ENCODE results near the gene FAM210B. TPM values are rescaled to one million over a fixed set of nuclear protein-coding genes. Genes with fewer than 3 reads are reported as not detected.

Gene FAM210B
- polyA plus RNA-seq, 1 experiment: 40.7 TPM

DNA sequence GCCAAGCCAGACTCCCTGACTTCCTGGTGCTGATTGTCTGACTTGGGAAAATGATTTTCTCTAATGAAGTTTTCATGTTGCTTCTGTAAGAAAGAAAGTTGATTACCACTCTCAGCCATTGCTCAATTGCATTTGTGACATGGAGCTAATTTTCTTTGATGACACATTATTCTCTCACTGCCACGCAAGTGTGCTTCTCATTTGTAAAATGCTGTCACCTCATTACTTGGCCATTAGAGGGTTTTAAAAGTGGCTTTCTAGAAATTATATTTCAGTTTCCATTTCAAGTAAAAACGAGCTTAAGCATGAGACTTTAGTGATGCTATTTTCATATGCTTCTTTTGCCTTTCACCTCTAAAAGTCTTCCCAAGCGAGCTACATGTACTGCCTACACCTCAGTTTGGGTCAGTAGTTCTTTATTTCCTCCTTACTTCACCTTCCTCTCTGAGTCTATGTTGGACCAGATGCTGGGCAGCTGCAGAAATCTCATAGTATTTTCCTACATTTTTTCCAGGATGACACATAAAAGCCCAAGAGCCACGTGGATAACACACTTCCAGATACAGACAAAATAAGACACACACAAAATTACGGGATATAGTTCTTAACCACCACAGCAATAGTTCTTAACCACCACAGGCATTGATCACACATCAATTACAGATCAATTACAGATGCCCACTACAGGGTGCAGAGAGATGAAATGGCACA, 6.3 kb upstream of the FAM210B start:
- DNase-seq (ENCODE audit: low read depth): no peak
- Histone ChIP-seq H3K4me3 (ENCODE audit: low read depth, low read length) (no peak overlapping the region), H3K27me3 (ENCODE audit: control insufficient read depth, insufficient read depth, low read length) (no peaks in the 10 kb centered on the region; the same call in 1 of the 2 replicates), H3K36me3 (ENCODE audit: control insufficient read depth, insufficient read depth, low read length) (no peaks in the 10 kb centered on the region)
- CTCF ChIA-PET: interaction anchor here (1.4 to 2.7 kb wide), 2 partner anchors 8 to 10 kb away, joined by 3 to 10 read pairs; no protein-coding TSS in a partner anchor
- TF ChIP-seq, protein P1, sequence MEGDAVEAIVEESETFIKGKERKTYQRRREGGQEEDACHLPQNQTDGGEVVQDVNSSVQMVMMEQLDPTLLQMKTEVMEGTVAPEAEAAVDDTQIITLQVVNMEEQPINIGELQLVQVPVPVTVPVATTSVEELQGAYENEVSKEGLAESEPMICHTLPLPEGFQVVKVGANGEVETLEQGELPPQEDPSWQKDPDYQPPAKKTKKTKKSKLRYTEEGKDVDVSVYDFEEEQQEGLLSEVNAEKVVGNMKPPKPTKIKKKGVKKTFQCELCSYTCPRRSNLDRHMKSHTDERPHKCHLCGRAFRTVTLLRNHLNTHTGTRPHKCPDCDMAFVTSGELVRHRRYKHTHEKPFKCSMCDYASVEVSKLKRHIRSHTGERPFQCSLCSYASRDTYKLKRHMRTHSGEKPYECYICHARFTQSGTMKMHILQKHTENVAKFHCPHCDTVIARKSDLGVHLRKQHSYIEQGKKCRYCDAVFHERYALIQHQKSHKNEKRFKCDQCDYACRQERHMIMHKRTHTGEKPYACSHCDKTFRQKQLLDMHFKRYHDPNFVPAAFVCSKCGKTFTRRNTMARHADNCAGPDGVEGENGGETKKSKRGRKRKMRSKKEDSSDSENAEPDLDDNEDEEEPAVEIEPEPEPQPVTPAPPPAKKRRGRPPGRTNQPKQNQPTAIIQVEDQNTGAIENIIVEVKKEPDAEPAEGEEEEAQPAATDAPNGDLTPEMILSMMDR (IDR thresholded peaks at IDR 0.05; ENCODE audit: insufficient read depth, low read depth, low read length): no peak
- POLR2A ChIA-PET: no interaction called here

DNA sequence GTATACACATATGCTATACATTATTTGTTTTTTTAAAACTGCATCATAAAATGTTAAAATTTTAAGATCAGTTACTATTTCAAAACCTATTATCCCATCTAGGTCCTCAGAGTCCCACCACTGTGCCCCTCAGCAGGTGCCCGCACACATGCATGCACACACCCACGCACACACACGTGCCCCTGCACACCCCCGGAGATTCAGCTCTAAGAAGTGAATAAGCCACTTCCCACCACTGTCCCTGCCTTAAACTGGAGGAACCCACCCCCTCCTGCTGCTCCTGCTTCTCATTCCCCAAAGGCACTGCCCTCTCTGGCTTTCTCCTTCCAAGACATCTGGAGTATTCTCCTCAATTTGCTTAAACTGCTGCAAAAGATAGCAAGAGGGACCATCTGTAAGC, 5.4 kb upstream of the FAM210B start:
- CTCF ChIA-PET: interaction anchor here (1.3 to 2.7 kb wide), 2 partner anchors 9 to 11 kb away, joined by 3 to 10 read pairs; no protein-coding TSS in a partner anchor
- POLR2A ChIA-PET: no interaction called here
- H3K36me3 ChIP-seq (ENCODE audit: control insufficient read depth, insufficient read depth, low read length): no peaks in the 10 kb centered on the region
- no peaks in the 10 kb centered on the region; the same call in 1 of the 2 replicates for H3K27me3 ChIP-seq (ENCODE audit: control insufficient read depth, insufficient read depth, low read length)
- DNase-seq (ENCODE audit: low read depth): no peak
- H3K4me3 ChIP-seq (ENCODE audit: low read depth, low read length): no peak overlapping the region
- TF ChIP-seq, protein P1 (IDR thresholded peaks at IDR 0.05; ENCODE audit: insufficient read depth, low read depth, low read length): no peak

DNA sequence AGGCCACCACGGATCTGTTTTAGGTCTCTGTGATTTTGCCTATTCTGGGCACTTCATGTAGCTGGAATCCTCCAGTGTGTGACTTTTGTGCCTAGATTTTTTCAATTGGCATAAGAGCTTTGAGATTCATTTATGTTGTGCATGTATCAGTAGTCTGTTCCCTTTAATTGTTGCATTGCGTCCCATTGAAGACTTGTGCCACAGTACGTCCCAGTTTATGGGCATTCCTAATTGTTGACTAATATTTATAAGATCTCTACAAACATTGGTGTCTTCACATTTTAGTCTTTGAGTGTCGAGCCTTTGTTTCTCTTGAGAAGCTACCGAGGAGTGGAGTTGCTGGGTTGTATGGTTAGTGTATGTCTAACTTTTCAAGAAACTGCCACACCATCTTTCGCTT, 704 bp upstream of the FAM210B start:
- TF ChIP-seq, protein P1 (IDR thresholded peaks at IDR 0.05; ENCODE audit: insufficient read depth, low read depth, low read length): no peak
- H3K36me3 ChIP-seq (ENCODE audit: control insufficient read depth, insufficient read depth, low read length): peaks cover 4% of the 10 kb centered on the region; the same call in 1 of the 2 replicates
- ChIA-PET CTCF (interaction anchor here (1.2 kb wide), 1 partner anchor 9 kb away, joined by 3 read pairs; no protein-coding TSS in a partner anchor), POLR2A (interaction anchor here (0.5 kb wide), 1 partner anchor 22 kb away, joined by 3 read pairs; no protein-coding TSS in a partner anchor)
- DNase-seq (ENCODE audit: low read depth): no peak
- no peaks in the 10 kb centered on the region for H3K27me3 ChIP-seq (ENCODE audit: control insufficient read depth, insufficient read depth, low read length)
- peak overlapping the region; percentile 41; the same call in 1 of the 2 replicates for H3K4me3 ChIP-seq (ENCODE audit: low read depth, low read length)

DNA sequence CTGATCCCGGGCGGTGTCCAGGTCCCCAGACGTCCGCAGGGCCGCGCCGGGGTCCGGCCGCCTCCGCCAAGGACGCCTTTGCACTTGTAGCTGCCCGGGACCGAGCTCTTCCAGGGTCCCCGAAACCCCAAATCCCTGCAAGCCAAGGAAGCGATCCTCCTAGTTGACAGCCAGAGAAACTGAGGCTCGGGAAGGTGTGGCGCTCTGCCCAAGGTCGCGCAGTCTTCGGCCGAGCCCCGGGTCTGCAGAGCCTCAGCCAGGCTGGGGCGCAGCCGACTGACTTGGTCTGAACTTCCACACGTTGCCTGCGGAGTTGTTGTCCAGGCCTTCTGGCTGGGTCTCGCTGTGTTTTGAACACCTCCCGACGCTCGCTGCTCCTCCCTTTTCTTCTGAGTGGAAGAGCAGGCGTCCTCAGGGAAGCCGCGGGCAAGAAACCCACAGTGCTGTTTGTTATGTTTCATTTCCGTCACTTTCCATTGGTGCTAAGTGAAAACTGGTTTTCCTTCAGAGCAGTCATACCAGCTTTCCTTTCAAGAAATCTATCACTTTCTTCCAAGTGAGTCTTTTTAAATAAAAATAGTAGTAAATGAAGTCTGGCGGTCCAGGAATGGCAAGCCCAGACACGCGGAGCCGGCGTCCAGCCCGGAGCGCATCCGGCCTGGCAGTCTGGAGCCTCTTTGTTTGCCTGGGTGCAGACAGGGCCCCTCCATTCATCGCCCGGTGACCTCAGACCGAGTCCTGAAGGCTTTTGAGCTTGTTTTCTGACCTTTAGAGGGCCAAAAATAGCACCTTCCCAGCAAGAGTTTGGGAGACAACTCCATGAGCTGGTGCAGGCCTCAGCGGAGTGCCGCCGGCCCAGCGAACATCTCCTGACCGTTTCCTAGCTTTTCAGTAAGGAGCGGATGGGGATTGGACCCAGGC, 698 bp downstream of the FAM210B start:
- ChIA-PET CTCF (interaction anchor here (0.5 to 1.6 kb wide), 3 partner anchors 13 to 157 kb away, joined by 3 to 6 read pairs (median 3); no protein-coding TSS in a partner anchor), POLR2A (interaction anchor here (0.5 to 0.6 kb wide), 2 partner anchors 9 to 109 kb away, joined by 3 read pairs; partner anchors contain the start of gene RTF2)
- TF ChIP-seq, protein P1 (IDR thresholded peaks at IDR 0.05; ENCODE audit: insufficient read depth, low read depth, low read length): no peak
- no peaks in the 10 kb centered on the region for H3K27me3 ChIP-seq (ENCODE audit: control insufficient read depth, insufficient read depth, low read length)
- H3K36me3 ChIP-seq (ENCODE audit: control insufficient read depth, insufficient read depth, low read length): peaks cover 4% of the 10 kb centered on the region; the same call in 1 of the 2 replicates
- peak overlapping the region; percentile 86 for H3K4me3 ChIP-seq (ENCODE audit: low read depth, low read length)
- no peak for DNase-seq (ENCODE audit: low read depth)
